Caco-2 (cell line): ENCODE data around the gene BMP10. TPM values are rescaled to one million over a fixed set of nuclear protein-coding genes. Genes with fewer than 3 reads are reported as not detected.

Experiments
- BruUV-seq: library from RNA; stranded (reverse); fragments of 400-500 nt; replicated peaks from 2 replicates; lab custom pipeline; 2021; lab: Mats Ljungman, UMichigan
- CTCF ChIA-PET: fragments of 300-600 bp; sonication (Branson Sonifier 250); formaldehyde crosslinking; loops from one replicate; lab custom pipeline; 2022; ENCODE audit warnings: antibody characterized with exemption; lab: Charles Lee
- POLR2A ChIA-PET: fragments of 300-600 bp; sonication (Branson Sonifier 250); formaldehyde crosslinking; loops from one replicate; lab custom pipeline; 2022; ENCODE audit warnings: antibody characterized with exemption; lab: Charles Lee
- DNase-seq, 2 experiments: peaks; one replicate each; pipeline versions ENCODE4 v3.0.0 to v3.0.0-alpha.2; 2020 to 2022
- H3K27me3 ChIP-seq: replicated peaks from 2 replicates; pipeline ENCODE4 v1.6.0; 2011; ENCODE audit warnings: low read length; ENCODE audit not compliant: control insufficient read depth, insufficient read depth
- H3K36me3 ChIP-seq: 2 replicates; pipeline ENCODE4 v1.5.1; 2011; ENCODE audit warnings: low read length; ENCODE audit not compliant: control insufficient read depth, insufficient read depth
- H3K4me1 ChIP-seq: fragments of 250-450 bp; sonication (Bioruptor Pico); 2 replicates; pipeline ENCODE4 v1.5.1; 2020; ENCODE audit warnings: mild to moderate bottlenecking
- H3K4me3 ChIP-seq: 2 replicates; pipeline ENCODE4 v1.5.1; 2011; ENCODE audit warnings: low read depth, mild to moderate bottlenecking, control low read depth, low read length
- H3K9me3 ChIP-seq: fragments of 250-450 bp; sonication (Bioruptor Pico); 2 replicates; pipeline ENCODE4 v1.5.1; 2020; ENCODE audit warnings: mild to moderate bottlenecking, moderate library complexity
- H3K27ac Mint-ChIP-seq: one replicate; pipeline ENCODE4 v1.8.0; 2022; ENCODE audit warnings: mixed read lengths; ENCODE audit not compliant: unreplicated experiment
- H3K27me3 Mint-ChIP-seq: one replicate; pipeline ENCODE4 v1.8.0; 2022; ENCODE audit warnings: mixed read lengths; ENCODE audit not compliant: insufficient read depth, unreplicated experiment
- H3K36me3 Mint-ChIP-seq: one replicate; pipeline ENCODE4 v1.8.0; 2022; ENCODE audit warnings: mild to moderate bottlenecking, mixed read lengths; ENCODE audit not compliant: insufficient read depth, unreplicated experiment
- H3K4me1 Mint-ChIP-seq: one replicate; pipeline ENCODE4 v1.8.0; 2022; ENCODE audit warnings: low read depth, mixed read lengths; ENCODE audit not compliant: unreplicated experiment
- H3K4me3 Mint-ChIP-seq: one replicate; pipeline ENCODE4 v1.8.0; 2022; ENCODE audit warnings: mild to moderate bottlenecking, moderate library complexity, mixed read lengths; ENCODE audit not compliant: unreplicated experiment
- H3K9me3 Mint-ChIP-seq: one replicate; pipeline ENCODE4 v1.8.0; 2022; ENCODE audit warnings: mixed read lengths; ENCODE audit not compliant: unreplicated experiment
- intact Hi-C: fragments of 100-400 bp; cut with micrococcal nuclease; formaldehyde crosslinking; loops from one replicate; pipeline ENCODE4 v1.10.0; 2022; ENCODE audit not compliant: unreplicated experiment
- total RNA-seq: library from RNA; stranded (reverse); gene quantifications from 2 replicates; pipeline ENCODE4 v1.2.3, GENCODE V29; 2022
- TF ChIP-seq, protein P1 (sequence below), 2 experiments: fragments of 200-600 bp in 1 of 2; IDR thresholded peaks; 1 replicate in 1 of 2; 2 replicates in 1 of 2; pipeline versions ENCODE4 v1.5.1 to v1.8.0; 2011 to 2022; ENCODE audit warnings: antibody characterized with exemption in 1 of 2, control low read depth in 1 of 2, inconsistent platforms in 1 of 2, low read depth in 1 of 2, low read length in 1 of 2, mild to moderate bottlenecking in 1 of 2, moderate library complexity in 1 of 2; ENCODE audit not compliant: insufficient read depth in 1 of 2, severe bottlenecking in 1 of 2, unreplicated experiment in 1 of 2

The BMP10 gene
- total RNA-seq, 1 experiment from 2014 or later, result not detected

DNA sequence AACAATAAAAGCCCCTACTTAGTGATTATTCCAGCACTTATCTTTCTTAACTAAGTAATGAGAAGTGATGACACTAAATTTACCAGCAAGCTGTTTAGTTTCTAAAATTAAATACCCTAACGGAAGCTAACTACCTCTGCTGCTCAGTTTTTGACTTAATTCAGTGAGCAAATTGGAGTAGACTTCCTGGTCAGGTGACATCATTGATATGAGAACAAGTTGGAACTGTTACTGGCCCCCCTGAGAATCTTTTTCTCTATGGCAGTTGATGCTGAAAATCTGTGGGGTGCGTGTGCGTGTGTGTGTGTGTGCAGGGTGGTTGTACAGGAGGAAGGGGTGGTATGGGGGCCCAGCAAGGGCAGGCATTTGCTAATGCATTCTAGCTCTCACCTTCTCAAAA, 35.5 kb upstream of the BMP10 start:
- Mint-ChIP-seq H3K9me3 (peaks cover 17% of the 10 kb centered on the region), H3K27ac (no peak overlapping the region), H3K27me3 (peaks cover 9% of the 10 kb centered on the region), H3K4me1 (no peaks in the 10 kb centered on the region), H3K4me3 (no peak overlapping the region), H3K36me3 (no peaks in the 10 kb centered on the region)
- DNase-seq, result no peak
- H3K4me1 ChIP-seq, result no peaks in the 10 kb centered on the region
- no peaks in the 10 kb centered on the region for H3K27me3 ChIP-seq
- no TSS peak for BruUV-seq
- no peak overlapping the region for H3K4me3 ChIP-seq
- intact Hi-C loops, result loop anchor here (5.0 kb wide), 2 partner anchors 64 to 439 kb away; partner anchors contain the start of genes APLF and FBXO48
- peaks cover 6% of the 10 kb centered on the region for H3K9me3 ChIP-seq
- H3K36me3 ChIP-seq, result no peaks in the 10 kb centered on the region
- CTCF ChIA-PET, result interaction anchor here (2.1 kb wide), 1 partner anchor 155 kb away, joined by 8 read pairs; no protein-coding TSS in a partner anchor
- POLR2A ChIA-PET, result no interaction called here
- TF ChIP-seq, protein P1, sequence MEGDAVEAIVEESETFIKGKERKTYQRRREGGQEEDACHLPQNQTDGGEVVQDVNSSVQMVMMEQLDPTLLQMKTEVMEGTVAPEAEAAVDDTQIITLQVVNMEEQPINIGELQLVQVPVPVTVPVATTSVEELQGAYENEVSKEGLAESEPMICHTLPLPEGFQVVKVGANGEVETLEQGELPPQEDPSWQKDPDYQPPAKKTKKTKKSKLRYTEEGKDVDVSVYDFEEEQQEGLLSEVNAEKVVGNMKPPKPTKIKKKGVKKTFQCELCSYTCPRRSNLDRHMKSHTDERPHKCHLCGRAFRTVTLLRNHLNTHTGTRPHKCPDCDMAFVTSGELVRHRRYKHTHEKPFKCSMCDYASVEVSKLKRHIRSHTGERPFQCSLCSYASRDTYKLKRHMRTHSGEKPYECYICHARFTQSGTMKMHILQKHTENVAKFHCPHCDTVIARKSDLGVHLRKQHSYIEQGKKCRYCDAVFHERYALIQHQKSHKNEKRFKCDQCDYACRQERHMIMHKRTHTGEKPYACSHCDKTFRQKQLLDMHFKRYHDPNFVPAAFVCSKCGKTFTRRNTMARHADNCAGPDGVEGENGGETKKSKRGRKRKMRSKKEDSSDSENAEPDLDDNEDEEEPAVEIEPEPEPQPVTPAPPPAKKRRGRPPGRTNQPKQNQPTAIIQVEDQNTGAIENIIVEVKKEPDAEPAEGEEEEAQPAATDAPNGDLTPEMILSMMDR (IDR thresholded peaks at IDR 0.05; ENCODE audit: insufficient read depth in 1 of 2, low read depth in 1 of 2, low read length in 1 of 2, severe bottlenecking in 1 of 2, unreplicated experiment in 1 of 2), result no peak

DNA sequence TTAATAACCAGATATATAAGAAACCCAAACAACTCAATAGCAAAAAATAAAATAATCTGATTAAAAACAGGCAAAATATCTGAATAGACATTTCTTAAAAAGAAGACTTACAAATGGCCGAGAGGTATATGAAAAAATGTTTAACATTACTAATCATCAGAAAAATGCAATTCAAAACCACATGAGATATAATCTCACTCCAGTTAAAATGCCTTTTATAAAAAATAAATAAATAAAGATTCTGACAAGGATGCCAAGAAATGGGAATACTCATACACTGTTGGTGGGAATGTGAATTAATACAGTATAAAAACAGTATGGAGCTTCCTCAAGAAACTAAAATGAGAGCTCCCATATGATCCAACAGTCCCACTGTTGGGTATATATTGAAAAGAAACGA, 33.9 kb upstream of the BMP10 start:
- H3K27ac Mint-ChIP-seq, result no peak overlapping the region
- no peaks in the 10 kb centered on the region for H3K4me1 ChIP-seq
- H3K9me3 Mint-ChIP-seq, result peaks cover 22% of the 10 kb centered on the region
- H3K4me3 ChIP-seq, result no peak overlapping the region
- ChIA-PET POLR2A (no interaction called here), CTCF (no interaction called here)
- no peaks in the 10 kb centered on the region for H3K36me3 ChIP-seq
- H3K4me1 Mint-ChIP-seq, result no peaks in the 10 kb centered on the region
- BruUV-seq, result no TSS peak
- no peak for DNase-seq
- no peak overlapping the region for H3K4me3 Mint-ChIP-seq
- intact Hi-C loops, result loop anchor here (5.0 kb wide), 2 partner anchors 63 to 438 kb away; partner anchors contain the start of genes APLF and FBXO48
- peaks cover 9% of the 10 kb centered on the region for H3K27me3 Mint-ChIP-seq
- H3K36me3 Mint-ChIP-seq, result no peaks in the 10 kb centered on the region
- peaks cover 6% of the 10 kb centered on the region for H3K9me3 ChIP-seq
- H3K27me3 ChIP-seq, result no peaks in the 10 kb centered on the region
- TF ChIP-seq, protein P1 (IDR thresholded peaks at IDR 0.05; ENCODE audit: insufficient read depth in 1 of 2, low read depth in 1 of 2, low read length in 1 of 2, severe bottlenecking in 1 of 2, unreplicated experiment in 1 of 2), result no peak

DNA sequence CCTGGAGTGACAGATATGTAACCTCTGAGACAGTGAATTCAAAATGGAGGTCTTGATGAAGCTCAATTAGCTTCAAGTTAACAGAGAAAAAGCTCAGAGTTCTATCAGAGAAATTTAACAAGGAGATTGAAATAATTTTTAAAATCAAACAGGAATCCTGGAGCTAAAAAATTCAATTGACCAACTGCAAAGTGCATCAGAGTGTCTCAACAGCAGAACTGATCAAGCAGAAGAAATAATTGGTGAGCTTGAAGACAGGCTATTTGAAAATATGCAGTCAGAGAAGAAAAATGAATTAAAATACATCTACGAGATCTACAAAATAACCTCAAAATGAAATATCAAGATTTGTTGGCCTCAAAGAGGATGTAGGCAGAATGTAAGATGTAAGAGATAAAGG, 30.4 kb upstream of the BMP10 start:
- peaks cover 22% of the 10 kb centered on the region for H3K9me3 Mint-ChIP-seq
- CTCF ChIA-PET, result interaction anchor here (1.1 to 1.3 kb wide), 2 partner anchors 150 to 192 kb away, joined by 3 read pairs; no protein-coding TSS in a partner anchor

More for the DNA sequence above, 30.4 kb upstream of the BMP10 start:
- POLR2A ChIA-PET, result no interaction called here
- H3K36me3 Mint-ChIP-seq, result no peaks in the 10 kb centered on the region
- H3K27me3 Mint-ChIP-seq, result peaks cover 9% of the 10 kb centered on the region
- Histone ChIP-seq H3K36me3 (no peaks in the 10 kb centered on the region), H3K4me3 (no peak overlapping the region), H3K9me3 (peaks cover 6% of the 10 kb centered on the region), H3K4me1 (no peaks in the 10 kb centered on the region), H3K27me3 (no peaks in the 10 kb centered on the region)
- H3K4me1 Mint-ChIP-seq, result no peaks in the 10 kb centered on the region
- no peak overlapping the region for H3K4me3 Mint-ChIP-seq
- TF ChIP-seq, protein P1 (IDR thresholded peaks at IDR 0.05; ENCODE audit: insufficient read depth in 1 of 2, low read depth in 1 of 2, low read length in 1 of 2, severe bottlenecking in 1 of 2, unreplicated experiment in 1 of 2), result no peak
- no TSS peak for BruUV-seq
- intact Hi-C loops, result loop anchor here (1.0 kb wide), 2 partner anchors 150 to 192 kb away; no protein-coding TSS in a partner anchor
- no peak overlapping the region for H3K27ac Mint-ChIP-seq
- no peak for DNase-seq
